ENCODE results near the gene VTN. TPM values are rescaled to one million over a fixed set of nuclear protein-coding genes. Genes with fewer than 3 reads are reported as not detected.
A peak's percentile ranks its signal among the peaks of the same experiment; 100 is the strongest.

VTN gene
- total RNA-seq, 1 donor from 2014 or later: not detected

DNA sequence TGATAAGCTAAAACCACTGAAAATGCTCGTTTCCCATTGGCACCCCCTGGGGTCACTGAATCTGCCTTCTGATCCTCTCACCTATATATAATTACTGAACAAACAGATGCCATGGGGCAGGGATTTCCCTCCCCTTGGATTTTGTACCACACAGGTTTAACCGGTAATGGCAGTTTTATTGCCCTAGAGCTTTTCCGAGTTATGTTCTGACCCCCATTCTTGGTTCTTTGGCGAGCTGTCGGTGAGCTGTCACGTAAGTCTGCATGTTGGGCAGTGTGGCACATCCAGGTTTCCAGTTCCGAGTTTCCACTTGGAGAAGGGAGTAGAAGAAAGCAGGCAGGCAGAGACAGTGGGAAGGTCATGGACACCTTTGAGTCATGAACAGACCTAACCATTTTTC, 44.0 kb downstream of the VTN start:
- no peak for DNase-seq (ENCODE audit: low read depth)
- no peak for TF ChIP-seq CTCF (conservative IDR thresholded peaks at IDR 0.05; ENCODE audit: low read depth, low read length)
- no peak overlapping the region for H3K4me3 ChIP-seq (ENCODE audit: low read depth, low read length)

GRCh38 chr17:28325211-28325610, 44.9 kb downstream of the VTN start:
- DNase-seq (ENCODE audit: low read depth): no peak
- no peak for TF ChIP-seq CTCF (conservative IDR thresholded peaks at IDR 0.05; ENCODE audit: low read depth, low read length)
- H3K4me3 ChIP-seq (ENCODE audit: low read depth, low read length): no peak overlapping the region

DNA sequence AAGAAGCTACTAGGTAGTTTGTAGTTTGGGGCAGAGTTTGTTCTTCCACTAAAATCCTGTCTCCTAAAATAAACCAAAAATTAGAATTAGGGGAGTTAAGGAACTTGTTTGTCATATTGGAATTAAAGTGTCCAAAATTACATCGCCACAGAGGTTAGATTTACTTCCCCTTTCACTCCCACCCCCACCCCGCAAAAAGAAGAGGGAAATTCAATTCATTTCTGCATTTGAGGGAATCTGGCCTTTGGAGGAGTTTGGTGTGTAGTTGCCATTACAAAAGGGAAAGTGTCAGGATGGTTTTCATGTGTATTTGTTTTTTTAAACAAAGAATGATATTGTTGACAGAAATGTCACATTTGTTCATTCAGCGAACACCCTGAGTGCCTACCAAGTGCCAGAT, 45.3 kb downstream of the VTN start:
- TF ChIP-seq CTCF (conservative IDR thresholded peaks at IDR 0.05; ENCODE audit: low read depth, low read length): no peak
- DNase-seq (ENCODE audit: low read depth): no peak
- H3K4me3 ChIP-seq (ENCODE audit: low read depth, low read length): no peak overlapping the region

- DNase-seq (ENCODE audit: low read depth): no peak
- no peak overlapping the region for H3K4me3 ChIP-seq (ENCODE audit: low read depth, low read length)
Measured at GRCh38 chr17:28324267-28324745, 45.8 kb downstream of the VTN start.

GRCh38 chr17:28320215-28321061, 49.7 kb downstream of the VTN start:
- no peak for TF ChIP-seq CTCF (conservative IDR thresholded peaks at IDR 0.05; ENCODE audit: low read depth, low read length)
- no peak for DNase-seq (ENCODE audit: low read depth)
- peak overlapping the region; percentile 78 for H3K4me3 ChIP-seq (ENCODE audit: low read depth, low read length)

More at GRCh38 chr17:28324267-28324745, 45.8 kb downstream of the VTN start:
- TF ChIP-seq CTCF (conservative IDR thresholded peaks at IDR 0.05; ENCODE audit: low read depth, low read length): no peak

- peak overlapping the region; percentile 78 for H3K4me3 ChIP-seq (ENCODE audit: low read depth, low read length)
- DNase-seq (ENCODE audit: low read depth): no peak
- no peak for TF ChIP-seq CTCF (conservative IDR thresholded peaks at IDR 0.05; ENCODE audit: low read depth, low read length)
Measured at GRCh38 chr17:28319598-28319935, 50.5 kb downstream of the VTN start.
